HepG2 (cell line): Measurements from ENCODE around the gene ENAH. TPM values are rescaled to one million over a fixed set of nuclear protein-coding genes. Genes with fewer than 3 reads are reported as not detected.

Experiments
- ATAC-seq: fragments of 200-7000 bp; cut with Tn5 transposase; 3 replicates; pipeline ENCODE4 v1.9.1; 2020; ENCODE audit warnings: mild to moderate bottlenecking, moderate library complexity
- BruUV-seq: library from RNA; stranded (reverse); fragments of 400-500 nt; replicated peaks from 2 replicates; lab custom pipeline; 2021; lab: Mats Ljungman, UMichigan
- CTCF ChIA-PET: fragments of 300-600 bp; formaldehyde crosslinking; extraction: SDS; loops from one replicate; lab custom pipeline; 2021; ENCODE audit warnings: low total read pairs, inconsistent platforms, low intra/inter-chr PET ratio; lab: Yijun Ruan, JAX
- POLR2A ChIA-PET: fragments of 350-600 bp; sonication (Branson Sonifier 250); formaldehyde crosslinking; loops from one replicate; lab custom pipeline; 2020; ENCODE audit warnings: antibody characterized with exemption, inconsistent platforms; lab: Yijun Ruan, JAX
- DNase-seq: peaks from one replicate; pipeline ENCODE4 v3.0.0-alpha.2; 2015; ENCODE audit warnings: low spot score
- FAIRE-seq: peaks from 3 replicates; lab custom pipeline; 2011; peaks lifted over from hg19 to GRCh38; lab: Jason Lieb, UNC
- H2AFZ ChIP-seq: one replicate; pipeline ENCODE4 v1.6.1; 2011; ENCODE audit warnings: low read length, inconsistent platforms
- H3K27ac ChIP-seq: fragments of 300-600 bp; 3 replicates; pipeline ENCODE4 v1.8.0; 2011; ENCODE audit warnings: mixed run types, mild to moderate bottlenecking, mixed read lengths, low read length, inconsistent platforms; ENCODE audit not compliant: insufficient read depth; ENCODE audit errors: extremely low read length
- H3K27me3 ChIP-seq, 2 experiments: fragments of 200-600 bp in 1 of 2; 2 replicates in 1 of 2; 3 replicates in 1 of 2; pipeline versions ENCODE4 v1.6.0 to v1.8.0; 2011; ENCODE audit warnings: low read length in 2 of 2, mild to moderate bottlenecking in 2 of 2, moderate library complexity in 2 of 2, inconsistent platforms in 1 of 2; ENCODE audit not compliant: insufficient read depth in 2 of 2, control insufficient read depth in 1 of 2
- H3K36me3 ChIP-seq, 2 experiments: fragments of 200-600 bp in 1 of 2; replicated peaks in 1 of 2; 2 replicates in 1 of 2; 3 replicates in 1 of 2; pipeline versions ENCODE4 v1.5.1 to v1.8.0; 2011; ENCODE audit warnings: low read length in 2 of 2, inconsistent platforms in 1 of 2; ENCODE audit not compliant: insufficient read depth in 2 of 2, control insufficient read depth in 1 of 2
- H3K4me1 ChIP-seq: 2 replicates; pipeline ENCODE4 v1.5.1; 2012; ENCODE audit warnings: low read length, inconsistent platforms; ENCODE audit not compliant: insufficient read depth
- H3K4me2 ChIP-seq: 2 replicates; pipeline ENCODE4 v1.6.0; 2011; ENCODE audit warnings: low read depth, low read length, inconsistent platforms
- H3K4me3 ChIP-seq, 3 experiments: fragments of 200-600 bp in 1 of 3; sonication (generic), shearing (Covaris generic) in 1 of 3; replicated peaks in 1 of 3; 2 replicates each; pipeline ENCODE4 v1.5.1; 2011 to 2016; ENCODE audit warnings: low read length in 3 of 3, inconsistent platforms in 2 of 3, low read depth in 2 of 3, mild to moderate bottlenecking in 2 of 3, control low read depth in 1 of 3, mixed read lengths in 1 of 3; ENCODE audit not compliant: insufficient read depth in 1 of 3
- H3K79me2 ChIP-seq: one replicate; pipeline ENCODE4 v1.6.1; 2011; ENCODE audit warnings: low read length, inconsistent platforms; ENCODE audit not compliant: insufficient read depth
- H3K9ac ChIP-seq: 2 replicates; pipeline ENCODE4 v1.6.0; 2011; ENCODE audit warnings: mild to moderate bottlenecking, low read depth, low read length, inconsistent platforms; ENCODE audit not compliant: insufficient read depth
- H3K9me3 ChIP-seq: 2 replicates; pipeline ENCODE4 v1.5.1; 2012; ENCODE audit warnings: mild to moderate bottlenecking, low read length
- H4K20me1 ChIP-seq: 2 replicates; pipeline ENCODE4 v1.6.0; 2011; ENCODE audit warnings: inconsistent platforms, mild to moderate bottlenecking, low read length, moderate library complexity; ENCODE audit not compliant: insufficient read depth
- ESRRA ChIP-seq: sonication (generic); formaldehyde crosslinking; IDR thresholded peaks from 2 replicates; pipeline ENCODE4 v1.5.1; 2020; ENCODE audit warnings: mild to moderate bottlenecking, low read depth, missing genetic modification reagents
- GLI4 ChIP-seq: sonication (generic); formaldehyde crosslinking; IDR thresholded peaks from 2 replicates; pipeline ENCODE4 v1.5.1; 2020; ENCODE audit warnings: missing genetic modification reagents, mild to moderate bottlenecking, moderate library complexity, borderline replicate concordance
- GTF2F1 ChIP-seq: fragments of 150-350 bp; IDR thresholded peaks from 2 replicates; pipeline ENCODE4 v1.6.1; 2014; ENCODE audit warnings: low read length
- HNRNPUL1 ChIP-seq: fragments of 200-400 bp; formaldehyde crosslinking; IDR thresholded peaks from 2 replicates; pipeline ENCODE4 v1.6.1; 2017; ENCODE audit warnings: low read depth, mild to moderate bottlenecking, low read length, moderate library complexity
- KDM4B ChIP-seq: sonication (generic); formaldehyde crosslinking; IDR thresholded peaks from 2 replicates; pipeline ENCODE4 v1.4.0; 2020; ENCODE audit warnings: missing genetic modification reagents
- SMAD9 ChIP-seq: sonication (generic); formaldehyde crosslinking; IDR thresholded peaks from 2 replicates; pipeline ENCODE4 v1.5.1; 2020; ENCODE audit warnings: mild to moderate bottlenecking, missing genetic modification reagents
- SRY ChIP-seq: sonication (generic); formaldehyde crosslinking; IDR thresholded peaks from 2 replicates; pipeline ENCODE4 v1.8.0; 2022; ENCODE audit warnings: mild to moderate bottlenecking, missing genetic modification reagents
- U2AF1 ChIP-seq: fragments of 200-400 bp; formaldehyde crosslinking; optimal IDR thresholded peaks from 2 replicates; pipeline ENCODE3; 2017; ENCODE audit warnings: mild to moderate bottlenecking, low read depth, low read length
- ZKSCAN1 ChIP-seq: fragments of 150-350 bp; IDR thresholded peaks from 2 replicates; pipeline ENCODE4 v1.6.1; 2014; ENCODE audit warnings: low read length
- ZNF576 ChIP-seq: sonication (generic); formaldehyde crosslinking; IDR thresholded peaks from 2 replicates; pipeline ENCODE4 v1.4.0; 2020; ENCODE audit warnings: mild to moderate bottlenecking, missing genetic modification reagents
- ZNF674 ChIP-seq: sonication (generic); formaldehyde crosslinking; IDR thresholded peaks from 2 replicates; pipeline ENCODE4 v1.5.0; 2020; ENCODE audit warnings: low read depth, mild to moderate bottlenecking, missing genetic modification reagents
- ZNF720 ChIP-seq: sonication (generic); formaldehyde crosslinking; IDR thresholded peaks from 2 replicates; pipeline ENCODE4 v1.4.0; 2020; ENCODE audit warnings: missing genetic modification reagents
- ZNF747 ChIP-seq: sonication (generic); formaldehyde crosslinking; IDR thresholded peaks from 2 replicates; pipeline ENCODE4 v1.8.1; 2023; ENCODE audit warnings: missing genetic modification reagents, mild to moderate bottlenecking, borderline replicate concordance
- ZNF792 ChIP-seq: IDR thresholded peaks from 2 replicates; pipeline ENCODE4 v1.6.1; 2016
- WGBS: methylation state at CpG from one replicate; pipeline ENCODE4 v1.1.6; 2017; ENCODE audit warnings: low lambda C conversion rate; 5-methylcytosine and 5-hydroxymethylcytosine counted together
- in situ Hi-C: cut with HindIII; loops from 2 replicates; pipeline ENCODE4 v1.10.0; 2017; ENCODE audit warnings: low pct_unique_long_range_greater_than_20kb; ENCODE audit not compliant: extremely low pct_ligation_motif_present
- intact Hi-C: fragments of 100-400 bp; cut with micrococcal nuclease; formaldehyde crosslinking; loops from one replicate; pipeline ENCODE4 v1.10.0; 2022; ENCODE audit not compliant: unreplicated experiment
- polyA plus RNA-seq, 8 experiments: library from polyadenylated mRNA; depleted of rRNA in 3 of 8; stranded (reverse) in 7 of 8; unstranded in 1 of 8; fragments of >200 nt; fragmentation: Illumina TruSeq in 4 of 8; extraction: Trizol in 4 of 8; gene quantifications; 2 replicates each; pipeline versions ENCODE4 v1.2.1 to v1.2.3, GENCODE V29; 2011 to 2016; ENCODE audit warnings: low read depth in 4 of 8, missing spikeins in 1 of 8, mixed read lengths in 1 of 8; ENCODE audit not compliant: insufficient read depth in 1 of 8
- total RNA-seq, 5 experiments: library from RNA; depleted of rRNA; stranded (reverse); fragments of >200 nt; fragmentation: Illumina TruSeq; extraction: Trizol; gene quantifications; 2 replicates each; pipeline ENCODE4 v1.2.3, GENCODE V29; 2016; ENCODE audit warnings: low read depth in 1 of 5
- TF ChIP-seq, protein P1 (sequence below): sonication (generic); formaldehyde crosslinking; IDR thresholded peaks from 2 replicates; pipeline ENCODE4 v1.4.0; 2020; ENCODE audit warnings: mild to moderate bottlenecking, low read depth, missing genetic modification reagents

ENAH gene
- total and polyA plus RNA-seq, 2 of the 13 experiments (the other 11 are each of a cell fraction or from before 2014, with no cell fraction given) = 22.1 to 58.3 TPM

DNA sequence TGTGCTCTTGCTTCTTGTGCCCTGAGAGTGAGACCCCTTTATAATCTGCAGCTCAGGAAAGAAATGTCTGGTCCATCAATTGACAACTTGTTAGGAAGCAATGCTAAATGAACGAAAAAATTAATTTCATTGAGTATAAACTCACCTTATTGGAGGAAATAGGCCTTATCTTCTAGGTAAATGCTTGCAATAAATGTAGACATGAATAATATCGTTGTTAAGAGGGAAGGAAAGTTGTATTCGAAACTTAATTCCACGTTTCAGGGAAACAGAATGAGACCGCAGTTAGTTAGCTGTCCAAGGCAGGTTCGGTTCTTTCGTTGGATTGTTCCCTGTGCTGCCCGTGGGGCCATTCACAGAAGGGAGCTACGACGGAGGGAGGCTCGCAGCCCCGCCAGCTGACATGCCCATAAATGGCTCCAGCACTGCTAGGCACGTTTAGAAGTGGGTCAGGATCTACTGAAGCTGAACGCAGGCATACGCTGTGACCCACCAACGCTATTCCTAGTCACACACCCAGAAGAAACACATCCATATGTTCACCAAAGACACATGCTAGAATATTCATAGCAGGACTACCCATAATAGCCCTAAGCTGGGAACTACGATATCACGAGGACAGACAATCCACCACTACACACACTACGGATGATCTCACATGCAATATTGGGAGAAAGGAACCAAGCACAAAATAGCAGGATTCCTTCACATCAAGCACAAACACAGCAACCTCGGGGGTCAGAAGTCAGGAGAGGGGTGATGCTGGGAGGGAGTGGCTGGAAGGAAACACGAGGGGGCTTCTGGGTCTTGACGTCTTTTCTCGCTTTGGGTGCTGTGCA, 168.9 kb downstream of the ENAH start:
- FAIRE-seq (no peak), ATAC-seq (peak; percentile 10; the same call in 1 of the 3 replicates), DNase-seq (no peak)
- Histone ChIP-seq H3K9me3 (no peaks in the 10 kb centered on the region), H3K4me2 (no peak overlapping the region), H3K4me1 (no peaks in the 10 kb centered on the region), H3K4me3 (no peak overlapping the region), H4K20me1 (no peaks in the 10 kb centered on the region), H3K9ac (no peak overlapping the region), H2AFZ (no peak overlapping the region), H3K79me2 (no peaks in the 10 kb centered on the region), H3K36me3 (no peaks in the 10 kb centered on the region), H3K27me3 (peaks cover 1 to 2% of the 10 kb centered on the region in 2 experiments; a peak in 1 of 5 replicates), H3K27ac (no peak overlapping the region)
- in situ Hi-C loops = no loop called here
- intact Hi-C loops = no loop called here
- ChIA-PET POLR2A (no interaction called here), CTCF (interaction anchor here (1.7 kb wide), 1 partner anchor 9 kb away, joined by 4 read pairs; no protein-coding TSS in a partner anchor)
- no TSS peak for BruUV-seq
- TF ChIP-seq HNRNPUL1 (no peak), SRY (CRISPR knock-in tag) (no peak), GLI4 (CRISPR knock-in tag) (no peak), SMAD9 (no peak), U2AF1 (no peak), ZNF747 (no peak), KDM4B (CRISPR knock-in tag) (no peak), ZNF674 (CRISPR knock-in tag) (no peak), GTF2F1 (no peak), ZNF720 (CRISPR knock-in tag) (no peak), ZKSCAN1 (no peak), ZNF792 (no peak), ESRRA (no peak), ZNF576 (no peak)
- TF ChIP-seq, protein P1, sequence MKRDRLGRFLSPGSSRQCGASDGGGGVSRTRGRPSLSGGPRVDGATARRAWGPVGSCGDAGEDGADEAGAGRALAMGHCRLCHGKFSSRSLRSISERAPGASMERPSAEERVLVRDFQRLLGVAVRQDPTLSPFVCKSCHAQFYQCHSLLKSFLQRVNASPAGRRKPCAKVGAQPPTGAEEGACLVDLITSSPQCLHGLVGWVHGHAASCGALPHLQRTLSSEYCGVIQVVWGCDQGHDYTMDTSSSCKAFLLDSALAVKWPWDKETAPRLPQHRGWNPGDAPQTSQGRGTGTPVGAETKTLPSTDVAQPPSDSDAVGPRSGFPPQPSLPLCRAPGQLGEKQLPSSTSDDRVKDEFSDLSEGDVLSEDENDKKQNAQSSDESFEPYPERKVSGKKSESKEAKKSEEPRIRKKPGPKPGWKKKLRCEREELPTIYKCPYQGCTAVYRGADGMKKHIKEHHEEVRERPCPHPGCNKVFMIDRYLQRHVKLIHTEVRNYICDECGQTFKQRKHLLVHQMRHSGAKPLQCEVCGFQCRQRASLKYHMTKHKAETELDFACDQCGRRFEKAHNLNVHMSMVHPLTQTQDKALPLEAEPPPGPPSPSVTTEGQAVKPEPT (CRISPR knock-in tag) = no peak
- 55% methylated on average over 18 of the region's 23 CpGs for WGBS
